Stimulated activated CD4-positive, alpha-beta T cell treated with anti-CD3 and anti-CD28 coated beads, Interleukin-12 subunit alpha, Interleukin-12 subunit beta, amount 100 ng/mL, for 24 hours (primary cell): ENCODE measurements around the gene SPINT2.

Experiments
- DNase-seq, 2 experiments: peaks; one replicate each; pipeline ENCODE4 v3.0.0-alpha.2; 2020; ENCODE audit warnings: low read depth in 2 of 2

SPINT2 gene

DNA sequence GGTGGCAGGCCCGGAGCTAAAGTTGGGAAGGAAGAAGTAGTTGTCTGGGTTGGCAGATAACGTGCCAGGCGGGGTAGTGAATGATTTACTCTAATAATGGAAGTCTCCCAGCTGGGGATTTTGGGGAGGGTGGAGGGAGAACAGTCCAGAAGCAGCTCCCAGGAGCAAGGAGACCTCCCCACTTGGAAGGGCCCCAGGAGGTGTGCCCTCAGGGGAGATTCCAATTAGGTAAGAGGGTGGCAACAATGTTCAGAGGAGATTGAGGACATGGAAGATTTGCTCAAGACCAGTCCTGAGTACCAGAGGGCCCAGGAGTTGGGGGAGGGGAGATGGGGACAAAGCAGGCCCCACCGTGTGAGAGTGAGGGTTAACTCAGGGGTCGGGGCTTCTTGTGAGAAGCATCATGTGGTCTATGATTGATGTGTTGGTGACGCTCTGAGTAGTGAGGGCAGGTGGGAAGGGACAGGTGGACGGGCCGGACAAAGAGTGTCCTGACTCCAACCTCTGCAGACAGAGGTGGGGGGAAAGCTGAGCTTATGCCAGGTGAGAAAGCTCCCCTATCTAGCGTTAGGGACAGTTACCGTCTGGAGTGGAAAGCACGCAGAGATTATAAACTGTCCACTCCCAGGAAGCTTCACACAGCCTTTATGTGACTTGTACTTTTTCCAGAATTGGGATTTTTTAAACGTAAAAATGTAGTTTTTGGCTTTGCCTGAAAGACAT, 3.5 kb downstream of the SPINT2 start:
- no peak for DNase-seq

- no peak for DNase-seq
Observed at GRCh38 chr19:38268539-38268938, 4.2 kb downstream of the SPINT2 start.

DNA sequence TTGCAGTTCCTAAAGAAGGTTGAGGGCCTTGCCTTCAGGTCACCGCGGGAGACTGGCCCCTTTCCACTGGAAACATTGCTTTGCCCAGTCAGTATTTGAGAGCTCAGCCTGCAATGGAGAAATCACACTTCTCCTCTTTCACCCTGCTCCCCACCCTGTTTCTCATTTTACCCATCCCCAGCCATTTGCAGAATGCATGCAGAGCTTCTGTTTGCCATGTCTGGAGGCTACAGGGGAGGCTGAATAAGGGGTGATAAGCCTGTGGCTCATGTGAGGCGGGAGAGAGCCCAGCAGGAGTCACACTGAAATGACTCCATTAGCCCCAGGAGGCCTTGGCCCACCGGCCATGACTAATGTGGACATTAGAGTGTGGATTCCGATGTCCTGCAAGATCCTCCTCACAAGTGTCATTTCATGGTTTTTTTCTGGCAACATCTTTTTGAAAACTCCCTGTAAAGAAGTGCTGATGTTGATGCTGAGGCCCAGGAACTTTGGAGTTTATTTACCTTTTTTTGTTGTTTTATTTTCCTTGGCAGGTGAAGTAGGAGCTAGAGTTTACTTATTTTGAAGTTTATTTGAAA, 6.3 kb downstream of the SPINT2 start:
- no peak for DNase-seq

DNA sequence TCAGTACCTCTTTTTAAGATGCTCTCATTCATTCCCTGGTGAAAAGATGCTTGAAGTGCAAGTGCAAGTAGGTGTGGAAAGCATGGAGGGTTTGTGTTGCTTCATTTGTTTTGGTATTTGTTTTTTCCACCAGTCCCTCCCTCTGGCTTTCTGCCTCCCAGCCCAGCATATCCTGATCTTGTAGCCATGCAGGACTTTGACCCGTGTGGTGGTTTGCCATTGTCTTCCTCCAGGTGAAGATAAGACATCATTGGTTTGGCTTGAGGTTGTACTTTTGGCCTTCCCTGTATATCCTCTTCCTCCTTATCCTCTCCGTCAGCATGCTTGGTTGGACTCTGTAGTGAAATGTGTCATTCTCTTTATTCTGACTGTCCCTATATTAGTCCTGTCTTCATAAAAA, 9.1 kb downstream of the SPINT2 start:
- DNase-seq, result no peak

GRCh38 chr19:38274739-38275138, 10.4 kb downstream of the SPINT2 start:
- no peak for DNase-seq

GRCh38 chr19:38276942-38277517, 12.7 kb downstream of the SPINT2 start:
- no peak for DNase-seq

DNA sequence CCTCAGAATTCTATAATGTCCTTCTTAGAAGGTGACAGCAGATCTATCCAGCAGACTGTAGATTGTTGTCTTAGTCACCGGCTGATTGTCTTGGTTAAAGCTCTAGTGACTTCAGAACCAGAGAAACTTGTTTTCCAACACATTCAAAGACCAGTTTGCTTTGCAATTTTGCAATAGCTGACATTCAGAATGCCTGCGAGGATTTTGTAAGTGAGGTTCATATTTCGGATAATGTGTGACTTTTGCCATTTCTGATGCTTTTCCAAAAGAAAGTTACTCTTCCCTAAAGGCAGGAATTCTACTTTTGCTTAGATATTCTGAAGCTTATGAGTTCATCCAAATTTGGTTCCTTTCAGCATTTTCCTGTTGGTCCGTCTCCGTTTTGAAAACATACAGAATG, 13.2 kb downstream of the SPINT2 start:
- DNase-seq, result no peak

- no peak for DNase-seq
Observed at GRCh38 chr19:38277969-38278680, 13.8 kb downstream of the SPINT2 start.

- DNase-seq, result no peak
Observed at GRCh38 chr19:38278751-38279150, 14.4 kb downstream of the SPINT2 start.

DNA sequence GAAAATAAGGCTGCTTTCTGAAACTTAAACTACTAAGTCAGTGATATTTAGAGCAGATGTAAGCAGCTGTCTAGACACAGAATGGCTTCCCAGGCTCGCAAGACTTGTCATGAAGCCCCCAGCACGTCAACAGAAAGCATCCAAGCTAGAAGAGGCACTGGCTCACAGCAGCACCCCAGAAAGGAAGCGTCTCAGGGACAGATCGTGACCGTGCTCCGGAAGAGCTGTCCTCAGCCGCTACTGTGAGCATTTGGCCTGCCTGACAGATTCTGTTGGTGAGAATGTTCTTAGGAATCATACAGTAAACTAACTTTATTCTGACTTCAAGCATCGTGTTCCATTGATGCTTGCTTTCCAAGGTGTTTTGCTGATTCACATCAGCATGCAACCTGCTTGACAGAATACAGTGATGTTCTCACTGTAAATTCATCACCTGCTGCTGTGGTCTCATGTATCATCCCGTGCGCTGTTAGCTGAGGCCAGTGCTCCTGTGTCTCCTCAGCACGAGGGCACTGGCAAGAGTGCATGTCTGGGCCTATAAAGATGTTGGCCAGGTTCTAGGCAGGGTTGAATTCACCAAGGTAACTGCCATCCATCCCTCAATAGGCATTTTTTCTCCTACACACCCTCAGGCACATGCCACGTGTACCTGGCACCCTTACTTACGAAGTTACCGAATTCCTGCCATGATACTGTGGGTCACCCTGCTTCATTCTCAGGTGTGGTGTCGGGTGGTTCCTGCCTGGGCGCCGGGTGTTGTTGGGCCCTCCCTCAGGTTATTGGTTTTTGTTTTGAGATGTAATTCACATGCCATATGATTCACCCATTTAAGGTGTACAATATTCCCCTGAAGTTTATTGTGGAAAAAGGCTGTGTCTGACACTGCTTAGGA, 15.9 kb downstream of the SPINT2 start:
- DNase-seq, result no peak

GRCh38 chr19:38281811-38282566, 17.6 kb downstream of the SPINT2 start:
- no peak for DNase-seq

DNA sequence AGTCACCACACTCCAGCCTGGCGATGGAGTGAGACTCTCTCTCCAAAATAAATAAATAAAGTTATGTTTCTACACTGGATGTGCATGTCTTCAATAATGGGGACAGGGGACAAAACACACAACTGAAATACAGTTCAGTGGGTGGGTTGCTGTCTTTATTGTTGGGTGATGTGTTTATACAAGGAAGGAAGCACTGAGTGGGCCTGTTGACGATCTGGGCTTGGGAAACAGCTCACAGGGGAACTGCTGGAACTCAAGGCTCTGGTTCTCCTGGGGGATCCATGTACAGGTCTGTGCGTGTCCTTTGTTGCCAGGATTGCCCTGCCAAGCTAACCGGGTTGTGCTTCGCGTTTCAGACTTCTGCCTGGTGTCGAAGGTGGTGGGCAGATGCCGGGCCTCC, 18.9 kb downstream of the SPINT2 start:
- no peak for DNase-seq

DNA sequence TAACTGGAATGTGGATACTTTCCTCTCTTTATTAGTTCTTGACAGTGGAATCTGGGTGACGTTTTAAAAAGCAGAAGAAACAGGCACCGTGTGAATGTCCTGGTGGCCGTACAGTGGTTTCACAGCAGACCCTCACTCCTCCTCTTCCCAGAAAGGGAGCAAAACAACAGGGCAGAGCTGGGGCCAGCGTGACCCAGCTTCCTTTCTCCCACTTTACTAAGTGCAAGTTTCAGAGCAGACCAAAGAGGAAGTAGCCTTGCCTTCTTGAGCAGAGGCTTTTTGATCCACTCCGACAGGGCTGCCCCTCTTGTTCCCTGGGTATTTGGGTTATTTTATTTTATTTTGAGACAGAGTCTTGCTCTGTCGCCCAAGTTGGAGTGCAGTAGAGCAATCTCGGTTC, 20.0 kb downstream of the SPINT2 start:
- DNase-seq, result no peak

GRCh38 chr19:38285567-38285966, 21.2 kb downstream of the SPINT2 start:
- no peak for DNase-seq

DNA sequence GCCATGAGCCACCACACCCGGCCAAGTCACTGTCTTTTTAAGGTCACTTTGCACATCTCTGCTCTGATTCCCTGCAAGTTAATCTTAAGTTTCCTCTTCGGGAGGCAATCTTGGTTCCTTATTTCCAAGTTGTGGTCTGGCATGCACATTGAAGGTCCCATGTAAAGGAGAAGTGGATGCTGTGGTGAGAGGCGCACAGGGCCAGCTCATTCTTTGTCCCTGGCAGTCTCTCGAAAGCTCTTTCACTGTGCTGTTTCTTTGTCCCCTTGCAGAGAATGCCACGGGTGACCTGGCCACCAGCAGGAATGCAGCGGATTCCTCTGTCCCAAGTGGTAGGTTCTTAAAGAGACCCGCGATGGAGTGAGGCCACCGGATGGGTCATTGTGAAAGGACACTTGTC, 23.2 kb downstream of the SPINT2 start:
- DNase-seq, result no peak

- no peak for DNase-seq
Observed at GRCh38 chr19:38288123-38288855, 23.9 kb downstream of the SPINT2 start.

DNA sequence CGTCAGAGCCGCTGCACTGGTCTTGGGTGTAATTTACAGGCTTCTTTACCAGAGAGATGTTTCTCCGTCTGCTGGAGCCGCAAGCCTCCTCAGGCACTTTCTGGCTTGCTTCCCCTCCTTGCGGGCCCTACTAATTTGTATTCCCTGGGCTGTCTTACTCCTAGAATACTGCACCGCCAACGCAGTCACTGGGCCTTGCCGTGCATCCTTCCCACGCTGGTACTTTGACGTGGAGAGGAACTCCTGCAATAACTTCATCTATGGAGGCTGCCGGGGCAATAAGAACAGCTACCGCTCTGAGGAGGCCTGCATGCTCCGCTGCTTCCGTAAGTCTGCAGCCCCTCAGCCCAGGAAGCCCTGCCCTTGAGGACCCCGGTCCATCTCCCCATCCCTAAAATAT, 25.6 kb downstream of the SPINT2 start:
- DNase-seq, result no peak

DNA sequence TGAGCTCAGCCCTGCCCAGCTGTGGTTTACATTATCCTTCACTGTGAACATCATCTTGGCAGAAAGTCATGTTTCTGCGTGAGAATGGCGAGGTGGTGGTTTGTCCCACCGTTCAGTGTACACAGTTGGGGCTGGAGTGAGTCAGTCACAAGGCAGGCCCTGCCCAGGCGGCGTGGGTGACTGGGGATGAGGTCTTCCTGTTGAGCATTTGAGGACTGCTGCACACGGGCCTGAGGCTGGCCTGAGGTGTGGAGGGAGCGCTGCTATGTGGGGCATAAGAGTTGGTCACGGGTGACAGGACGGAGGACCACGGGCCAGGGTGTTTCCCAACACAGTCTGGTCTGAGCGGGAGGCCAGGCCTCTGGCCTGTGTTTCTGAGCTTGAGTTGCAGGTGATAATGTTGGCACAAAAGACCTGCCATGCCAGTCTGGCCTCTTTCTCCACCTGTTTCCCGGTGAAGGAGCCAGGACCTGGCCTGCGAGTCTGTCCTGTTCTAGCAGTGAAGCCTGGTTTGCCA, 26.3 kb downstream of the SPINT2 start:
- no peak for DNase-seq

- DNase-seq, result no peak
Observed at GRCh38 chr19:38291855-38292254, 27.5 kb downstream of the SPINT2 start.

- DNase-seq, result no peak
Observed at GRCh38 chr19:38293281-38293680, 28.9 kb downstream of the SPINT2 start.
